ENCODE measurements around the gene ASXL3. TPM values are rescaled to one million over a fixed set of nuclear protein-coding genes. Genes with fewer than 3 reads are reported as not detected.

The ASXL3 gene
- polyA plus RNA-seq, 3 donors = not detected

DNA sequence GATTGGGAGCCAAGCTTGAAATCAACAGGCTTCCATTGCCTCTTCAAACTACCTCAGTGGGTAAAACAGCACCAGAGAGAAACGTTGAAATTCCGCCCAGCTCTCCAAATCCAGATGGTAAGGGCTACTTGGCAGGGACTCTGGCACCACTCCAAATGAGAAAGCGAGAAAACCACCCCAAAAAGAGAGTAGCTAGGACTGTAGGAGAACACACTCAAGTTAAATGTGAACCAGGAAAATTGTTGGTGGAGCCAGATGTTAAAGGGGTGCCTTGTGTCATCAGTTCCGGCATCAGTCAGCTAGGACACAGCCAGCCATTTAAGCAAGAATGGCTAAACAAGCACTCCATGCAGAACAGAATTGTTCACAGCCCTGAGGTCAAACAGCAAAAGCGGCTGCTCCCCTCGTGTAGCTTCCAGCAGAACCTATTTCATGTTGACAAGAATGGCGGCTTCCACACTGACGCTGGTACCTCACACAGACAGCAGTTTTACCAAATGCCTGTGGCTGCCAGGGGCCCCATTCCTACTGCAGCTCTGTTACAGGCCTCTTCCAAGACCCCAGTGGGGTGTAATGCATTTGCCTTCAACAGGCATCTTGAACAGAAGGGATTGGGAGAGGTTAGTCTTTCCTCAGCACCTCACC lies 167.3 kb downstream of the ASXL3 start:
- Histone ChIP-seq H2AFZ (ENCODE audit: insufficient read depth, low read depth, low read length, poor library complexity, severe bottlenecking) (no peak overlapping the region), H3K27me3 (ENCODE audit: control insufficient read depth in 2 of 2, insufficient read depth in 2 of 2, low read length in 2 of 2) (no peaks in the 10 kb centered on the region), H3K9ac (ENCODE audit: insufficient read depth, low read length, poor library complexity, severe bottlenecking) (no peak overlapping the region), H3K4me2 (replicated peaks; ENCODE audit: extremely low read depth, low read length, poor library complexity, severe bottlenecking) (no peak overlapping the region), H3K9me3 (replicated peaks in 1 of 2; ENCODE audit: control insufficient read depth in 1 of 2, insufficient read depth in 1 of 2, low read length in 2 of 2) (no peaks in the 10 kb centered on the region), H3K4me3 (replicated peaks in 1 of 3; ENCODE audit: low read depth in 2 of 3, low read length in 3 of 3) (no peak overlapping the region), H3K4me1 (ENCODE audit: control insufficient read depth in 1 of 2, insufficient read depth in 2 of 2, low read length in 2 of 2) (no peaks in the 10 kb centered on the region), H3K27ac (ENCODE audit: low read depth in 1 of 2, low read length in 2 of 2) (no peak overlapping the region), H4K20me1 (ENCODE audit: insufficient read depth, low read length) (no peaks in the 10 kb centered on the region), H3K36me3 (replicated peaks in 1 of 2; ENCODE audit: control insufficient read depth in 1 of 2, insufficient read depth in 2 of 2, low read length in 2 of 2) (no peaks in the 10 kb centered on the region), H3K79me2 (ENCODE audit: insufficient read depth, low read length) (no peaks in the 10 kb centered on the region)
- TF ChIP-seq, protein P1, sequence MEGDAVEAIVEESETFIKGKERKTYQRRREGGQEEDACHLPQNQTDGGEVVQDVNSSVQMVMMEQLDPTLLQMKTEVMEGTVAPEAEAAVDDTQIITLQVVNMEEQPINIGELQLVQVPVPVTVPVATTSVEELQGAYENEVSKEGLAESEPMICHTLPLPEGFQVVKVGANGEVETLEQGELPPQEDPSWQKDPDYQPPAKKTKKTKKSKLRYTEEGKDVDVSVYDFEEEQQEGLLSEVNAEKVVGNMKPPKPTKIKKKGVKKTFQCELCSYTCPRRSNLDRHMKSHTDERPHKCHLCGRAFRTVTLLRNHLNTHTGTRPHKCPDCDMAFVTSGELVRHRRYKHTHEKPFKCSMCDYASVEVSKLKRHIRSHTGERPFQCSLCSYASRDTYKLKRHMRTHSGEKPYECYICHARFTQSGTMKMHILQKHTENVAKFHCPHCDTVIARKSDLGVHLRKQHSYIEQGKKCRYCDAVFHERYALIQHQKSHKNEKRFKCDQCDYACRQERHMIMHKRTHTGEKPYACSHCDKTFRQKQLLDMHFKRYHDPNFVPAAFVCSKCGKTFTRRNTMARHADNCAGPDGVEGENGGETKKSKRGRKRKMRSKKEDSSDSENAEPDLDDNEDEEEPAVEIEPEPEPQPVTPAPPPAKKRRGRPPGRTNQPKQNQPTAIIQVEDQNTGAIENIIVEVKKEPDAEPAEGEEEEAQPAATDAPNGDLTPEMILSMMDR (IDR thresholded peaks at IDR 0.05) = no peak
- Mint-ChIP-seq H3K36me3 (no peaks in the 10 kb centered on the region), H3K27ac (no peak overlapping the region), H3K4me1 (peaks cover 3% of the 10 kb centered on the region), H3K4me3 (no peak overlapping the region), H3K27me3 (ENCODE audit: low read depth in 3 of 3) (no peaks in the 10 kb centered on the region), H3K9me3 (peaks cover 0 to 2% (median 0%) of the 10 kb centered on the region in 7 donors)
- DNase-seq = no peak
- intact Hi-C loops (cut with micrococcal nuclease) = no loop called here
- WGBS (ENCODE audit: insufficient coverage) = 97% methylated on average over 5 of the region's 8 CpGs

DNA sequence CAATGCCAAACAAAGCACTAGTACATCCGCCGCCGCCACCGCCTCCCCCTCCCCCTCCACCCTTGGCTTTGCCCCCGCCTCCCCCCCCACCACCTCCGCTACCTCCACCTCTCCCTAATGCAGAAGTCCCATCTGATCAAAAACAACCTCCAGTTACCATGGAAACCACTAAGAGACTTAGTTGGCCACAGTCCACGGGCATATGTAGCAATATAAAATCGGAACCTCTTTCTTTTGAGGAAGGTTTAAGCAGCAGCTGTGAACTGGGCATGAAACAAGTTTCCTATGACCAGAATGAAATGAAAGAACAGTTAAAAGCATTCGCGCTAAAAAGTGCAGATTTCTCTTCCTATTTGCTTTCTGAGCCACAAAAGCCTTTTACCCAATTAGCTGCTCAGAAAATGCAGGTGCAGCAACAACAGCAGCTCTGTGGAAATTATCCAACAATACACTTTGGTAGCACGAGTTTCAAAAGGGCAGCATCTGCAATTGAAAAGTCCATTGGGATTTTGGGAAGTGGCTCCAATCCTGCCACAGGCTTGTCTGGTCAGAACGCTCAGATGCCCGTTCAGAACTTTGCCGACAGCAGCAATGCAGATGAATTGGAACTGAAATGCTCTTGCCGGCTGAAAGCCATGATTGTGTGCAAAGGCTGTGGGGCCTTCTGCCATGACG lies 168.0 kb downstream of the ASXL3 start:
- Histone ChIP-seq H3K27me3 (ENCODE audit: control insufficient read depth in 2 of 2, insufficient read depth in 2 of 2, low read length in 2 of 2) (no peaks in the 10 kb centered on the region), H3K4me2 (replicated peaks; ENCODE audit: extremely low read depth, low read length, poor library complexity, severe bottlenecking) (no peak overlapping the region), H2AFZ (ENCODE audit: insufficient read depth, low read depth, low read length, poor library complexity, severe bottlenecking) (no peak overlapping the region), H3K4me3 (replicated peaks in 1 of 3; ENCODE audit: low read depth in 2 of 3, low read length in 3 of 3) (no peak overlapping the region), H3K9me3 (replicated peaks in 1 of 2; ENCODE audit: control insufficient read depth in 1 of 2, insufficient read depth in 1 of 2, low read length in 2 of 2) (no peaks in the 10 kb centered on the region), H3K79me2 (ENCODE audit: insufficient read depth, low read length) (no peaks in the 10 kb centered on the region), H3K27ac (ENCODE audit: low read depth in 1 of 2, low read length in 2 of 2) (no peak overlapping the region), H3K4me1 (ENCODE audit: control insufficient read depth in 1 of 2, insufficient read depth in 2 of 2, low read length in 2 of 2) (no peaks in the 10 kb centered on the region), H3K36me3 (replicated peaks in 1 of 2; ENCODE audit: control insufficient read depth in 1 of 2, insufficient read depth in 2 of 2, low read length in 2 of 2) (no peaks in the 10 kb centered on the region), H3K9ac (ENCODE audit: insufficient read depth, low read length, poor library complexity, severe bottlenecking) (no peak overlapping the region), H4K20me1 (ENCODE audit: insufficient read depth, low read length) (no peaks in the 10 kb centered on the region)
- H3K4me1 Mint-ChIP-seq = peaks cover 3% of the 10 kb centered on the region
- no peak overlapping the region for H3K27ac Mint-ChIP-seq
- intact Hi-C loops (cut with micrococcal nuclease) = no loop called here
- H3K4me3 Mint-ChIP-seq = no peak overlapping the region
- 88% methylated on average over 9 of the region's 16 CpGs for WGBS (ENCODE audit: insufficient coverage)
- peaks cover 0 to 2% (median 0%) of the 10 kb centered on the region in 3 donors for H3K27me3 Mint-ChIP-seq (ENCODE audit: low read depth in 3 of 3)
- H3K9me3 Mint-ChIP-seq = peaks cover 0 to 2% (median 0%) of the 10 kb centered on the region in 7 donors
- H3K36me3 Mint-ChIP-seq = no peaks in the 10 kb centered on the region
- TF ChIP-seq, protein P1 (IDR thresholded peaks at IDR 0.05) = no peak
- no peak for DNase-seq
